Measurements from ENCODE around the gene SMAD4. TPM values are rescaled to one million over a fixed set of nuclear protein-coding genes. Genes with fewer than 3 reads are reported as not detected.

SMAD4 gene
- total RNA-seq, 2 donors from 2014 or later = 214 to 225 TPM

Other genes starting within 250 kb of the SMAD4 start
- gene MRO, start 210.2 kb upstream of the SMAD4 start, total RNA-seq = 10 to 100 TPM in 1 of 2 donors, under 1 TPM in 1; 0.23 to 64.8 TPM
- gene ME2, start 151.1 kb upstream of the SMAD4 start, total RNA-seq = 10 to 100 TPM; 38.3 to 59.4 TPM
- gene ELAC1, start 62.2 kb upstream of the SMAD4 start, total RNA-seq = 10 to 100 TPM in 1 of 2 donors, 1 to 10 TPM in 1; 7.1 to 16.0 TPM
- gene MEX3C, start 167.5 kb downstream of the SMAD4 start, total RNA-seq = 10 to 100 TPM; 29.2 to 54.0 TPM